ENCODE measurements around the gene C10orf90.

GRCh38 chr10:126397156-126397555 lies 273.3 kb downstream of the C10orf90 start:
- TF ChIP-seq, protein P1, sequence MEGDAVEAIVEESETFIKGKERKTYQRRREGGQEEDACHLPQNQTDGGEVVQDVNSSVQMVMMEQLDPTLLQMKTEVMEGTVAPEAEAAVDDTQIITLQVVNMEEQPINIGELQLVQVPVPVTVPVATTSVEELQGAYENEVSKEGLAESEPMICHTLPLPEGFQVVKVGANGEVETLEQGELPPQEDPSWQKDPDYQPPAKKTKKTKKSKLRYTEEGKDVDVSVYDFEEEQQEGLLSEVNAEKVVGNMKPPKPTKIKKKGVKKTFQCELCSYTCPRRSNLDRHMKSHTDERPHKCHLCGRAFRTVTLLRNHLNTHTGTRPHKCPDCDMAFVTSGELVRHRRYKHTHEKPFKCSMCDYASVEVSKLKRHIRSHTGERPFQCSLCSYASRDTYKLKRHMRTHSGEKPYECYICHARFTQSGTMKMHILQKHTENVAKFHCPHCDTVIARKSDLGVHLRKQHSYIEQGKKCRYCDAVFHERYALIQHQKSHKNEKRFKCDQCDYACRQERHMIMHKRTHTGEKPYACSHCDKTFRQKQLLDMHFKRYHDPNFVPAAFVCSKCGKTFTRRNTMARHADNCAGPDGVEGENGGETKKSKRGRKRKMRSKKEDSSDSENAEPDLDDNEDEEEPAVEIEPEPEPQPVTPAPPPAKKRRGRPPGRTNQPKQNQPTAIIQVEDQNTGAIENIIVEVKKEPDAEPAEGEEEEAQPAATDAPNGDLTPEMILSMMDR (conservative IDR thresholded peaks at IDR 0.05 in 1 of 2, IDR thresholded peaks at IDR 0.05 in 1 of 2; ENCODE audit: extremely low read depth in 1 of 2, insufficient read depth in 1 of 2, low read depth in 1 of 2, low read length in 2 of 2), result no peak
- TF ChIP-seq EZH2 (IDR thresholded peaks at IDR 0.05; ENCODE audit: borderline replicate concordance, low read length), result no peak
